ENCODE data around the gene AXIN2.
"Not testable (repeated sequence)": the region's sequence is repeated elsewhere in the genome, so short reads cannot be mapped to it uniquely, and the experiment has no call there.

Gene AXIN2

GRCh38 chr17:65487161-65487560, 74.3 kb downstream of the AXIN2 start:
- ATAC-seq (replicated peaks) (no peak), DNase-seq (no peak)
- H3K9me3 Mint-ChIP-seq: no peaks in the 10 kb centered on the region
- H3K27ac Mint-ChIP-seq: no peak overlapping the region
- H3K27me3 Mint-ChIP-seq: peaks cover 20 to 34% of the 10 kb centered on the region in 2 donors
- H3K4me1 Mint-ChIP-seq: no peaks in the 10 kb centered on the region
- H3K4me3 Mint-ChIP-seq: no peak overlapping the region
- H3K36me3 Mint-ChIP-seq: no peaks in the 10 kb centered on the region

GRCh38 chr17:65485388-65486299, 75.8 kb downstream of the AXIN2 start:
- Mint-ChIP-seq H3K4me3 (no peak overlapping the region), H3K27me3 (peaks cover 8 to 26% of the 10 kb centered on the region in 2 donors), H3K9me3 (no peaks in the 10 kb centered on the region), H3K27ac (no peak overlapping the region), H3K4me1 (no peaks in the 10 kb centered on the region), H3K36me3 (no peaks in the 10 kb centered on the region)
- ATAC-seq (replicated peaks): no peak
- no peak for DNase-seq

GRCh38 chr17:65484405-65484804, 77.0 kb downstream of the AXIN2 start:
- not testable (repeated sequence) for H3K9me3 Mint-ChIP-seq; ATAC-seq (replicated peaks); H3K4me3 Mint-ChIP-seq; H3K36me3 Mint-ChIP-seq; H3K4me1 Mint-ChIP-seq; DNase-seq; H3K27ac Mint-ChIP-seq
- peaks cover 7 to 21% of the 10 kb centered on the region in 2 donors for H3K27me3 Mint-ChIP-seq

GRCh38 chr17:65483438-65483837, 78.0 kb downstream of the AXIN2 start:
- H3K27ac Mint-ChIP-seq: no peak overlapping the region
- no peaks in the 10 kb centered on the region for H3K4me1 Mint-ChIP-seq
- H3K36me3 Mint-ChIP-seq: no peaks in the 10 kb centered on the region
- H3K27me3 Mint-ChIP-seq: peaks cover 7 to 14% of the 10 kb centered on the region in 2 donors
- H3K4me3 Mint-ChIP-seq: no peak overlapping the region
- H3K9me3 Mint-ChIP-seq: no peaks in the 10 kb centered on the region
- no peak for ATAC-seq (replicated peaks)
- DNase-seq: no peak

- Mint-ChIP-seq H3K4me3 (no peak overlapping the region), H3K27ac (no peak overlapping the region), H3K9me3 (no peaks in the 10 kb centered on the region), H3K27me3 (peaks cover 7 to 14% of the 10 kb centered on the region in 2 donors), H3K36me3 (no peaks in the 10 kb centered on the region), H3K4me1 (no peaks in the 10 kb centered on the region)
- no peak for ATAC-seq (replicated peaks)
- DNase-seq: no peak
These were observed 79.2 kb downstream of the AXIN2 start for GRCh38 chr17:65482201-65482600.

GRCh38 chr17:65479282-65479681, 82.2 kb downstream of the AXIN2 start:
- H3K36me3 Mint-ChIP-seq: no peaks in the 10 kb centered on the region
- H3K27me3 Mint-ChIP-seq: peaks cover 0 to 8% of the 10 kb centered on the region in 2 donors
- no peaks in the 10 kb centered on the region for H3K4me1 Mint-ChIP-seq
- DNase-seq (no peak), ATAC-seq (replicated peaks) (no peak)
- H3K9me3 Mint-ChIP-seq: peaks cover 0 to 5% of the 10 kb centered on the region in 2 donors
- no peak overlapping the region for H3K27ac Mint-ChIP-seq
- no peak overlapping the region for H3K4me3 Mint-ChIP-seq

All from stimulated activated naive B cell treated with anti-CD40 and anti-IgM and Interleukin-4, amounts not matched to agents 10 μg/mL and 1 μg/mL and 100 μg/mL, for 72 hours (primary cell).